Right forelimb (tissue), 1 donor: ENCODE results near the gene MYL6.
"Not testable (repeated sequence)": the region's sequence is repeated elsewhere in the genome, so short reads cannot be mapped to it uniquely, and the experiment has no call there.

ENCODE experiments used
- DNase-seq: peaks from one replicate; pipeline ENCODE4 v3.0.0-alpha.2; 2018

The MYL6 gene

GRCh38 chr12:56158029-56158925 is at the start of gene MYL6:
TSS of gene MYL6 (plus strand) at chr12:56158359. CDS start at chr12:56158402, 43 bp downstream.
- DNase-seq, result peak; percentile 96

DNA sequence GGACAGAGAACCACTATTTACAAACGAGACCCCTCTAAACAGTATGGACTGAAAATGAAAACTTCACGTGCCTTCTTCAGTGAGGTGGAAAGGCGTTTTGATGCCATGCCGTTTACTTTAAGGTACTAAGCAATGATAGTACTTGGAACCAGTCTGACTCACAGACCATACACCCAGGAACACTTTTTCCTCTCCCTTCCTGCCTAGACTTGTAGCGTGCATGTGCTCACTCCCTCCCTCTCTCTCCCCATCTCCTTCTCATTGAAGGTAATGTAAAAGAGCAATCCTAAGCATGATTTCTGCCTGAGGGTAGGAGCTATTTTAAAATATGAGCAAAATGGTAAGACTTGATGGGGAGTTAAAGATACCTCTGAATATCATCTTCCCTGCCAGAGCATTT is 47.6 kb upstream of the MYL6 start:
- DNase-seq, result no peak

DNA sequence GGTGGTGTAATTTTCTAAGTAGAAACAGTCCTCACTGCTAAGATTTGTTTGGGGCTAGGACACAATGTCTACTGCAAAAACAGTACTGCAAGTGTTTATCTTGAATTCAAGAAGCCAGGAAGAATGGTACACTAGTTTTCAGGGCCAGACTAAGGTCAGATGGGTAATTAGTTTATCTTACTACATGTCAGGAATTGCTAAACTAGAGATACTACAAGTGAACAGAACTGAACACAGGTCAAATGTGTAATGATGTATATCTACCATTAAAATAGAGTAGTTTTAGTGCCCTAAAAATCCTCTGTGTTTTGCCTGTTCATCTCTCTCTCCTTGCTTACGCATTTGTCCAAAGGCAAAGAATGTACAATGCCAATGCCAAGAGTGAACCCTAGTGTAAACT is 44.1 kb upstream of the MYL6 start:
- DNase-seq, result no peak

DNA sequence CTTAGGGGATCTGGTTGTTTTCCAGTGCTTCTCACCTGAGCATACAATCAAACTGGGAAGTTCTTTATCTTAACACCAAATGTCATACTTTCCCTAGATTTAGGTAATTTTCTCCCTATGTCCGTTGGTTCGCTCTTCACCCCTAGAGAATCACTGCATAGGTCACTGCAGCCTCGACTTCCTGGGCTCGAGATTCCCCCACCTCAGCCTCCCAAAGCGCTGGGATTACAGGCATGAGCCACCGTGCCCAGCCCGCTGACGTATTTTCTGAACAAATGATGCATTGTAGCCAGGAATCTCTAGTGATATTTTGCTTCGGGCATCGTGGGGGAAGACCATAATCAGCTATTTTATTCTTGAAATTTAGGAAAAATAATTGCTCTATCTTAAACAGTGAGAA is 42.8 kb upstream of the MYL6 start:
- DNase-seq, result no peak

GRCh38 chr12:56116267-56117081 is 41.7 kb upstream of the MYL6 start, which contains the start of gene RPL41:
TSS of gene RPL41 (plus strand) at chr12:56116633.
- DNase-seq, result peak; percentile 98

GRCh38 chr12:56117082-56117706 is 41.0 kb upstream of the MYL6 start:
- not testable (repeated sequence) for DNase-seq

DNA sequence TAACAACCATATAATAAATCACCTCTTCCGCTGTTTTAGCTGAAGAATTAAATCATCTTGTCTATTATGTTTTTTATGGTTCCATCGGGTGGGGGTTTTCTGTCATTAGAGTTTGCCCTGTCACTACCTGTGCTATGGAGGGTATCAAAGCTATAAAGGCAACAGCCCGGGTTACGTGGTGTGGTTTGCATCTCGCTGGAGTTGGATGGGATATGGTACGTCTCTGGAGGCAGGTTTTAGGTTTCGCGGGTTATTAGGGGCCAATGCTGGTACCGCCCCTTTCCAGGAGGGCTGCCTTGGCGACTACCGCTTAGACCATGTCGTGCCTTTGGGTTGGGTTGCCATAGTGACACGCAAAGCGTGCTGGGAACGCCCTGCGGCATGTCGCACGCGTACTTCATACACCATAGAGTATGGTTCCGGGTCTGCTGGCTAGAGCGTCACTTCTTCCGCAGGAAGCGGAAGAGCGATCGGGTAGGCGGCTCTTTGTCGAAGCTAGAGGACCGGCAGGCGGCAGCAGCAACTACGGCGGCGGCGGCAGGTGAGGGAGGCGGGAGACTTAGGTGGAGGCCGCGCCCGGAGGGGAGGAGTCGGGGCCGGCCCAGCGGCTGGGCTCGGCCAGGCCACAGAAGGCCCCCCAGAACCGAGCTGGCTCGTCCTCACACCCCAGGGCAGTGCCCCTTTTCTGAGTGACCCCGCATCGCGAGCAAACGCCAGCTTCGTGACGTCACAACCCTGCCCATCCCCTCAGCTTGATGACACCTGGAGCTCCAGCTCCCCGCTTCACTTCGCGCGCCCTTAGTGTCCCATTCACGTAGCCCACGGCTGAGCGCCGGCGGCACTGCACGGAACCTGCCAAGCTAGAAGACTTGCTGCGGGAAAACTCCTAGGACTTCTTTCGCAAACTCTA is 40.1 kb upstream of the MYL6 start, which contains the start of gene ZC3H10:
TSS of gene ZC3H10 (plus strand) at position 489 of the 910 bp plus-strand sequence. CDS start 2,297 bp downstream, outside the sequence.
- DNase-seq, result peak; percentile 96

DNA sequence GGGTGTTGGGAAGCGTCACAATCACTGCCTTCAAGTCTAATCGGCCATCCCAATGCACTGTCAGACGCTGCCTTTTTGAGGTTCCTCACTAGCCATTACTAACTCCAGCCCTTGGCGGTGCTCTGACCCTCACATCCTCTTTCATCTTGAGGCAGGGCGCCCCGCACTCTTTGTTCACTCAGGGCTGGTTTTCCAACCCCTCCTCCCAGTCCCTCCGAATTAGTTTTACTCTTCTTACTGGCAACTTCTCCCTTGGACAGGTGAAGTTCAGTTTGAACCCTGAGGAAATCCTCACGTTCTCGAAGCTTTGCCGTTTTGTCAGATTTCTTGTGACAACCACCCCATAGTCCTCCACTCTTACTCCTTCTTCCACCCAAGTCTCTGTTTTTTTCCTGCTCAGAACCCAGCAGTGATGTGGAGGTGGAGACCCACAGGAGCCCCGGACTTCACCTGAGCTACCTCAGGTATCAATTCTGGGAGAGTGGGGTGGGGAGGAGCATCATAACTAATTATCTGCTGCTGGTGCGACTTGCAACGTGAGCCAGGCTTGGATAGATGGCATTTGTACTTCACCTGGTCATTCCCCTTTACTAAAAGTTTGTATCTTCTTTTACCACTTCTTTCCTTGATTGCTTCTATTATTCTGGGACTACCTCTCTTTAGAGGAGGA is 39.3 kb upstream of the MYL6 start:
- no peak for DNase-seq

- DNase-seq, result peak; percentile 72
Observed at GRCh38 chr12:56119361-56119796, 38.8 kb upstream of the MYL6 start.

- DNase-seq, result no peak
Observed at GRCh38 chr12:56120158-56120846, 37.9 kb upstream of the MYL6 start.

DNA sequence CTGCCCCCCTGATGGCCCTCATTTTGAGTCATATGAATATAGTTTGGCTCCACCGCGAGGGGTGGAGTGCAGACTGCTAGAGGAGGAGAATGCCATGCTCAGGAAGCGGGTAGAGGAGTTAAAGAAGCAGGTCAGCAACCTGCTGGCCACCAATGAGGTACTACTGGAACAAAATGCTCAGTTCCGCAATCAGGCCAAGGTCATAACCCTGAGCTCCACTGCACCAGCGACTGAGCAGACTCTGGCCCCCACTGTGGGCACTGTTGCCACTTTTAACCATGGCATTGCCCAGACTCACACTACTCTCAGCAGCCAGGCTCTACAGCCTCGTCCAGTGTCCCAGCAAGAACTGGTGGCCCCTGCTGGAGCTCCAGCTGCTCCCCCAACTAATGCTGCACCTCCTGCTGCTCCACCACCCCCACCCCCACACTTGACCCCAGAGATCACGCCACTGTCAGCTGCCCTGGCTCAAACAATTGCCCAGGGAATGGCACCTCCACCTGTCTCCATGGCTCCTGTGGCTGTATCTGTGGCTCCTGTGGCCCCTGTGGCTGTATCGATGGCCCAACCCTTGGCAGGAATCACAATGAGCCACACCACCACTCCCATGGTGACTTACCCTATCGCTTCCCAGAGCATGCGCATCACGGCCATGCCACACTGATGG is 36.8 kb upstream of the MYL6 start:
- DNase-seq, result no peak

- DNase-seq, result no peak
Observed at GRCh38 chr12:56122637-56123036, 35.5 kb upstream of the MYL6 start.

DNA sequence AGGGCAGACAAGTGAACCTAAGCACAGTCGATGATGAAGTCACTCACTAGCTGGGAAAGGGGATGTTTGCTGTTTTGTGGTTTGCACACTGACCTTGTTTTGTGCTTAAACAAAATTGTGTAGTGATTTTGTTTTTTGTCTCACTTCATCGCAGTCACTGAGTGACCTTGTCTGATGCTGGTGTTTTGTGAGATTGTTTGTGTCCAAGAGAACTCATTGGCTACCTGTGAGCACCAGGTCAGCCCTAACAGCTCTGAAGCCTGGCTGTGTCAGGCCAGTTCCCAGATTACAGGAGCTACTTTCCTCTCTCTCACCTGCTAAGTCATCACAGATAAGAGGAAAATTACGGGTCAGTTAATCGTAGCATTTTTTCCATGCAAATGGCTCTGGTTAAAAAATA is 34.0 kb upstream of the MYL6 start:
- no peak for DNase-seq

DNA sequence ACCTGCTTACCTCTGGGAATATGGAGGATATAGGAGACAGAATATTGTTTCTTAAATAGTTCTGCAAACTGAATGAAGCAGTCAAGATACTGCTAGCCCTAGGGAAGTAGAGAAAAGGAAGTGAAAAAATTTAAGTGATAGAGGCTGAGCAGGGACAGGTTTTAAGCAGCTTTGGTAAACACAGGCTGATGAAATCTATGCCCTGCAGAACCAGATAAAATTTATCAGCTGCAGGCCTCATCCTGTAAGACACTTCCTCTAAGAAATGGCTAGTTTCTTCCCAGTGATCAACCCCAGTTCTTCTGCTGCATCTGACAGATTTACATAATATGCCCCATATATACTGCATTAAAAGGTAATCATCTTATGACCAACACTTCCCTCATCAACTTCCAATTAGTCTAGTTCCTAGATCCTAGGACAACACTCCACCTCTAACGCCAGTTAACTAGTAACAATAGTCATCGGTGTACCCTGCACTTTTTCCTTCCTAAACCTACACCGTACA is 31.4 kb upstream of the MYL6 start:
- no peak for DNase-seq

- no peak for DNase-seq
Observed at GRCh38 chr12:56127485-56127887, 30.7 kb upstream of the MYL6 start.

DNA sequence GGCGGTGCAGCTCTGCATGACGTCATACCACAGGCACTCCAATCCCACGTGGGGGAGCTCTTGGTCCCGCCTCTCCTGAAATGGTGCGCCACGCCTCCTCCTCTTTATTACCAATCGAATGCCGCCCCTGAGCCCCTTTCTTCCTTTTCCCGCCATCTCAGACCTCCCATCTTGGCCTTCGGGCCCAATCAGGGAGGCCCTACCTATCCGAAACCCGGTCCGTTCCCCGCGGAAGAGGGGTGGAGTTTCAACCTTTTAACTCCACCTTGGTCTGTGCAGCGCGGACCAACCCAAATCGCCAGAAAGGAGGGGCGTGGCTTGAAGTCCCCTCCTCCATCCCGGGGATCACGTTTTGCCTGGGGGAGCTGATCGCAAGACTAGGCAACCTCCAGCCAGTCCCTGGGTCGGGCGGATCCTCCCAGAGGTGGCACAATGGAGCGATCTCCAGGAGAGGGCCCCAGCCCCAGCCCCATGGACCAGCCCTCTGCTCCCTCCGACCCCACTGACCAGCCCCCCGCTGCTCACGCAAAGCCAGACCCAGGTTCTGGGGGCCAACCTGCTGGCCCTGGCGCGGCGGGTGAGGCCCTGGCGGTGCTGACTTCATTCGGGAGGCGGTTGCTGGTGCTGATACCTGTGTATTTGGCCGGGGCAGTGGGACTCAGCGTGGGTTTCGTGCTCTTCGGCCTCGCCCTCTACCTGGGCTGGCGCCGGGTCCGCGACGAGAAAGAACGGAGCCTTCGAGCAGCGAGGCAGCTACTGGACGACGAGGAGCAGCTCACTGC is 30.1 kb upstream of the MYL6 start, which contains the start of gene ESYT1:
TSS of gene ESYT1 (plus strand) at position 380 of the 782 bp plus-strand sequence. CDS start at position 433, 53 bp downstream.
- peak; percentile 97 for DNase-seq

DNA sequence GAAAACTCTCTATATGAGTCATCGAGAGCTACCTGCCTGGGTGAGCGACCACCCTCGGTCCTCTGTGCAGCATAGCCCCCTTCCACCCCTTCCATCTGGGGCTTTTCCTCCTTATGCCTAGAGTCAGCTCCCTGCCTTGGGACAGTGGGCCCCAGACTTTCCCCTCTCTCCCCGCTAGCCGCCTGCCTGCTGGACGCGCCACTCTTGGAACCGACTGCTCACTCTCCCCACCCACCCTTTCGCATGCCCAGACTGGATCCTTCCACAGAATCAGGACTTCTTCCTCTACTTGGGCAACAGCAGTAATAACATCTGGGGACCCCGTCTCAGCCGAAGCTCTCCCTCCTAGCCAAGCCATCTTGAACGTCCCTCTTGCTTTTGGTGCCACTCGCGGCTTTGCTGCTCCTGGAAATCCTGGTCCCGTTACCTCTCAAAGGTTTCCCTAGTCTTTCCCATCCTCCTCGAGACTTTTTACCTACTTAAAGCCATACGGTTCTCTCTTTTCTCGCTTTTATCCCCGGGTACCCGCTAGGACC is 29.4 kb upstream of the MYL6 start:
- DNase-seq, result no peak

GRCh38 chr12:56129206-56129941 is 28.8 kb upstream of the MYL6 start:
- no peak for DNase-seq
